BJ (cell line): ENCODE data around the gene SLC44A5. TPM values are rescaled to one million over a fixed set of nuclear protein-coding genes. Genes with fewer than 3 reads are reported as not detected.

Source experiments
- CTCF ChIA-PET: fragments of 350-600 bp; formaldehyde crosslinking; extraction: SDS; loops from one replicate; lab custom pipeline; 2021; ENCODE audit warnings: antibody characterized with exemption, inconsistent platforms; lab: Yijun Ruan, JAX
- POLR2A ChIA-PET: fragments of 300-600 bp; sonication (Branson Sonifier 250); formaldehyde crosslinking; extraction: SDS; loops from one replicate; lab custom pipeline; 2021; ENCODE audit warnings: antibody characterized with exemption; lab: Charles Lee
- DNase-seq: peaks from one replicate; pipeline ENCODE4 v3.0.0-alpha.2; 2011; ENCODE audit warnings: low read depth
- H3K27me3 ChIP-seq: 2 replicates; pipeline ENCODE4 v1.6.0; 2011; ENCODE audit warnings: low read length; ENCODE audit not compliant: control insufficient read depth, insufficient read depth
- H3K36me3 ChIP-seq: 2 replicates; pipeline ENCODE4 v1.5.1; 2011; ENCODE audit warnings: low read length; ENCODE audit not compliant: control insufficient read depth, insufficient read depth
- H3K4me3 ChIP-seq: 2 replicates; pipeline ENCODE4 v1.5.1; 2011; ENCODE audit warnings: low read depth, mild to moderate bottlenecking, control low read depth, low read length
- CTCF ChIP-seq: IDR thresholded peaks from 2 replicates; pipeline ENCODE4 v1.5.1; 2011; ENCODE audit warnings: low read depth, mild to moderate bottlenecking, control low read depth, inconsistent platforms, low read length, moderate library complexity; ENCODE audit not compliant: insufficient read depth
- polyA plus RNA-seq: library from polyadenylated mRNA; depleted of rRNA; stranded (reverse); fragments of >200 nt; gene quantifications from 2 replicates; pipeline ENCODE4 v1.2.3, GENCODE V29; 2011

SLC44A5 gene
- polyA plus RNA-seq, 1 experiment = 0.07 TPM

GRCh38 chr1:75514270-75514669 is 96.6 kb downstream of the SLC44A5 start:
- Histone ChIP-seq H3K36me3 (no peaks in the 10 kb centered on the region), H3K4me3 (no peak overlapping the region), H3K27me3 (no peaks in the 10 kb centered on the region)
- ChIA-PET CTCF (no interaction called here), POLR2A (no interaction called here)
- TF ChIP-seq CTCF = no peak
- DNase-seq = no peak

- POLR2A ChIA-PET = no interaction called here
- TF ChIP-seq CTCF = no peak
- no peak for DNase-seq
- no peaks in the 10 kb centered on the region for H3K27me3 ChIP-seq
- CTCF ChIA-PET = no interaction called here
- no peak overlapping the region for H3K4me3 ChIP-seq
- no peaks in the 10 kb centered on the region for H3K36me3 ChIP-seq
Measured at GRCh38 chr1:75506976-75507375, 103.9 kb downstream of the SLC44A5 start.

GRCh38 chr1:75503221-75503974 is 107.5 kb downstream of the SLC44A5 start:
- DNase-seq = no peak
- POLR2A ChIA-PET = no interaction called here

GRCh38 chr1:75502776-75503175 is 108.1 kb downstream of the SLC44A5 start:
- no peak for DNase-seq
- Histone ChIP-seq H3K27me3 (no peaks in the 10 kb centered on the region), H3K36me3 (no peaks in the 10 kb centered on the region), H3K4me3 (no peak overlapping the region)
- POLR2A ChIA-PET = no interaction called here
- no peak for TF ChIP-seq CTCF
- CTCF ChIA-PET = no interaction called here

More at GRCh38 chr1:75503221-75503974, 107.5 kb downstream of the SLC44A5 start:
- Histone ChIP-seq H3K4me3 (no peak overlapping the region), H3K36me3 (no peaks in the 10 kb centered on the region), H3K27me3 (no peaks in the 10 kb centered on the region)
- TF ChIP-seq CTCF = no peak
- CTCF ChIA-PET = no interaction called here

GRCh38 chr1:75501577-75502295 is 109.2 kb downstream of the SLC44A5 start:
- H3K4me3 ChIP-seq = no peak overlapping the region
- POLR2A ChIA-PET = no interaction called here
- no peak for DNase-seq
- H3K27me3 ChIP-seq = no peaks in the 10 kb centered on the region
- no peak for TF ChIP-seq CTCF
- H3K36me3 ChIP-seq = no peaks in the 10 kb centered on the region
- CTCF ChIA-PET = no interaction called here
